NCI-H2171 treated with DMSO at 0.1 percent for 48 hours (cell line): ENCODE measurements around the gene NOS2.

Experiments
- DNase-seq: peaks from one replicate; lab custom pipeline; 2025; lab: John Stamatoyannopoulos, UW

NOS2 gene

GRCh38 chr17:27818401-27819105, 18.2 kb upstream of the NOS2 start:
- no peak for DNase-seq

- DNase-seq: no peak
These were observed 17.4 kb upstream of the NOS2 start for GRCh38 chr17:27817731-27818130.

- peak; percentile 27 for DNase-seq
These were observed 16.6 kb upstream of the NOS2 start for GRCh38 chr17:27816946-27817345.

GRCh38 chr17:27811961-27812360, 11.6 kb upstream of the NOS2 start:
- no peak for DNase-seq

- no peak for DNase-seq
These were observed 10.7 kb upstream of the NOS2 start for GRCh38 chr17:27810902-27811557.

- no peak for DNase-seq
These were observed 10.0 kb upstream of the NOS2 start for GRCh38 chr17:27810211-27810901.

- DNase-seq: no peak
These were observed 9.2 kb upstream of the NOS2 start for GRCh38 chr17:27809555-27809954.

- no peak for DNase-seq
These were observed 8.3 kb upstream of the NOS2 start for GRCh38 chr17:27808628-27809027.

GRCh38 chr17:27807567-27808470, 7.5 kb upstream of the NOS2 start:
- DNase-seq: no peak

- peak; percentile 74 for DNase-seq
These were observed 5.3 kb upstream of the NOS2 start for GRCh38 chr17:27805520-27806146.

- no peak for DNase-seq
These were observed 3.8 kb upstream of the NOS2 start for GRCh38 chr17:27804113-27804512.

GRCh38 chr17:27802962-27803680, 2.8 kb upstream of the NOS2 start:
- DNase-seq: no peak

- DNase-seq: no peak
These were observed 1.7 kb upstream of the NOS2 start for GRCh38 chr17:27802033-27802432.

GRCh38 chr17:27798376-27798775, 2.0 kb downstream of the NOS2 start:
- no peak for DNase-seq

GRCh38 chr17:27797390-27798091, 2.8 kb downstream of the NOS2 start:
- DNase-seq: no peak

GRCh38 chr17:27793906-27794569, 6.3 kb downstream of the NOS2 start:
- DNase-seq: no peak

GRCh38 chr17:27793168-27793905, 7.0 kb downstream of the NOS2 start:
- no peak for DNase-seq

GRCh38 chr17:27792095-27792494, 8.2 kb downstream of the NOS2 start:
- no peak for DNase-seq

- no peak for DNase-seq
These were observed 11.4 kb downstream of the NOS2 start for GRCh38 chr17:27788919-27789318.
